Neutrophil (primary cell): ENCODE measurements around the gene PTX4.

Source experiments
- H3K27ac ChIP-seq: fragments of 200-600 bp; sonication (generic); 2 replicates; pipeline ENCODE4 v1.5.1; 2016; ENCODE audit warnings: mild to moderate bottlenecking, moderate library complexity
- H3K27me3 ChIP-seq: fragments of 200-600 bp; sonication (generic); 2 replicates; pipeline ENCODE4 v1.6.0; 2016; ENCODE audit warnings: mild to moderate bottlenecking
- H3K36me3 ChIP-seq: fragments of 200-600 bp; sonication (generic); 2 replicates; pipeline ENCODE4 v1.5.1; 2017
- H3K4me1 ChIP-seq, 2 experiments: fragments of 200-600 bp in 1 of 2; sonication (generic) in 1 of 2; 1 replicate in 1 of 2; 2 replicates in 1 of 2; pipeline versions ENCODE4 v1.5.1 to v1.6.1; 2013 to 2016; ENCODE audit warnings: low read depth in 1 of 2, low read length in 1 of 2, mild to moderate bottlenecking in 1 of 2, moderate library complexity in 1 of 2; ENCODE audit not compliant: control insufficient read depth in 1 of 2, insufficient read depth in 1 of 2
- H3K4me3 ChIP-seq, 2 experiments: fragments of 200-600 bp in 1 of 2; sonication (generic) in 1 of 2; 1 replicate in 1 of 2; 2 replicates in 1 of 2; pipeline ENCODE4 v1.5.1; 2013 to 2016; ENCODE audit warnings: low read depth in 1 of 2, low read length in 1 of 2, mild to moderate bottlenecking in 1 of 2, moderate library complexity in 1 of 2
- H3K9me3 ChIP-seq: fragments of 200-600 bp; sonication (generic); 2 replicates; pipeline ENCODE4 v1.5.1; 2016
- TF ChIP-seq, protein P1 (sequence below): fragments of 200-600 bp; sonication (generic); IDR thresholded peaks from 2 replicates; pipeline ENCODE4 v1.5.1; 2016; ENCODE audit warnings: antibody characterized with exemption

PTX4 gene

DNA sequence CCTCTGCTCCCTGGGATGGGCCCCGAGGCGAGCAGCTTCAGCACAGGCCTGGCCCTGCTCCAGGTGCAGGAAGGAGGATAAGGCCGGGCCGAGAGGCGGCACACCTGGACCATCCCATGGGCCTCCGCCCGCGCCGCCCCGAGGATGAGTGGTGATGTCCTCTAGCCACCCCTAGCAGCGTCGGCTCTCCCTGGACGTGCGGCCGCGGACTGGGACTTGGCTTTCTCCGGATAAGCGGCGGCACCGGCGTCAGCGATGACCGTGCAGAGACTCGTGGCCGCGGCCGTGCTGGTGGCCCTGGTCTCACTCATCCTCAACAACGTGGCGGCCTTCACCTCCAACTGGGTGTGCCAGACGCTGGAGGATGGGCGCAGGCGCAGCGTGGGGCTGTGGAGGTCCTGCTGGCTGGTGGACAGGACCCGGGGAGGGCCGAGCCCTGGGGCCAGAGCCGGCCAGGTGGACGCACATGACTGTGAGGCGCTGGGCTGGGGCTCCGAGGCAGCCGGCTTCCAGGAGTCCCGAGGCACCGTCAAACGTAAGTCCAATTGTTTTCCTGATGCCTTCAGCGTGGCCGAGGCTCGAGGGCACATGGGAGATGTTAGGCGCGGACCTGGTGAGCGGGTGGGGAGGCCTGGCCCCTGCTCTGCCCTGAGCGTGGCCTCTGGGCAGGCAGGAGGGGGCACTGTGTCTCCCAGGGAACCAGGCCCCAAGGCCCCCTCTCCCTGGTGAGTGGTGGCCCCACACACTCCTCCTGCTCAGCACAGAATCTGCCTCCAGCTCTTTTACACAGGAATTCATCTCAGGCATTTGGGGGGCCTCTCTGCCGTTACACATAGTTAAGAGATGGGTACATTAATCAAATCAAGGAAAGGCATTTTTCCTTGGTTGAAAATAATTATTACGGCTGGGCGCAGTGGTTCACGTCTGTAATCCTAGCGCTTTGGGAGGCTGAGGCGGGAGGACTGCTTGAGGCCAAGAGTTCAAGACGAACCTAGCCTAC, 45.6 kb upstream of the PTX4 start:
- Histone ChIP-seq H3K4me1 (no peaks in the 10 kb centered on the region), H3K4me3 (no peak overlapping the region), H3K36me3 (no peaks in the 10 kb centered on the region), H3K9me3 (no peaks in the 10 kb centered on the region), H3K27ac (no peak overlapping the region), H3K27me3 (peaks cover 72% of the 10 kb centered on the region)
- TF ChIP-seq, protein P1, sequence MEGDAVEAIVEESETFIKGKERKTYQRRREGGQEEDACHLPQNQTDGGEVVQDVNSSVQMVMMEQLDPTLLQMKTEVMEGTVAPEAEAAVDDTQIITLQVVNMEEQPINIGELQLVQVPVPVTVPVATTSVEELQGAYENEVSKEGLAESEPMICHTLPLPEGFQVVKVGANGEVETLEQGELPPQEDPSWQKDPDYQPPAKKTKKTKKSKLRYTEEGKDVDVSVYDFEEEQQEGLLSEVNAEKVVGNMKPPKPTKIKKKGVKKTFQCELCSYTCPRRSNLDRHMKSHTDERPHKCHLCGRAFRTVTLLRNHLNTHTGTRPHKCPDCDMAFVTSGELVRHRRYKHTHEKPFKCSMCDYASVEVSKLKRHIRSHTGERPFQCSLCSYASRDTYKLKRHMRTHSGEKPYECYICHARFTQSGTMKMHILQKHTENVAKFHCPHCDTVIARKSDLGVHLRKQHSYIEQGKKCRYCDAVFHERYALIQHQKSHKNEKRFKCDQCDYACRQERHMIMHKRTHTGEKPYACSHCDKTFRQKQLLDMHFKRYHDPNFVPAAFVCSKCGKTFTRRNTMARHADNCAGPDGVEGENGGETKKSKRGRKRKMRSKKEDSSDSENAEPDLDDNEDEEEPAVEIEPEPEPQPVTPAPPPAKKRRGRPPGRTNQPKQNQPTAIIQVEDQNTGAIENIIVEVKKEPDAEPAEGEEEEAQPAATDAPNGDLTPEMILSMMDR: no peak

DNA sequence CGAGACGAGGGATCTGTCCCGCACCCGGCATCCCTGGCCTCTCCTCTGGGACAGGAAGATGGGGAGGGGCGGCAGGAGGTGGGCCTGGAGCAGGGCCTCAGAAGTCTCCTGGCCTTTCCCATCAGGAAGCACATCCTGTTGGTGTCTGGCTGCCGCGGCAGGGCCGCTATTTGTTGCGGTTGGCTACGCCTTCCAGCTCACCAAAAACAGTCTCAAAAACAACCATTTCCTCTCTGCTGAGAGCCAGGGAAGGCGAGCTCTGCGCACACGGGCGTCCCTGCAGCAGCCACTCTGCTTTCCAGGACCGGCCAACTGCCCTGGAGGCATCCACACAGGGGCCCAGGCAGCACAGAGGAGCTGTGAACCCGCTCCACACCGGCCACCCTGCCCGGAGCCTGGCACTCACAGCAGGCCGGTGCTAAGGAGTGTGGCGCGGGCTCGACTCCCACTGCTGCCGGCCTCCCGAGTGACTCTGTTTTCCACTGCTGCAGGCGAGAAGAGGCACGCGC, 44.8 kb upstream of the PTX4 start, which contains the start of gene TMEM204:
Gene TMEM204, plus strand, starts transcription at position 224 of the 509 bp plus-strand sequence. CDS start 610 bp downstream, outside the sequence.
- H3K27me3 ChIP-seq: peaks cover 72% of the 10 kb centered on the region
- H3K36me3 ChIP-seq: no peaks in the 10 kb centered on the region
- no peak within 1 kb of the TSS for H3K4me3 ChIP-seq
- H3K9me3 ChIP-seq: no peaks in the 10 kb centered on the region
- H3K4me1 ChIP-seq: no peaks in the 10 kb centered on the region
- no peak within 1 kb of the TSS for H3K27ac ChIP-seq
- TF ChIP-seq, protein P1: no peak

DNA sequence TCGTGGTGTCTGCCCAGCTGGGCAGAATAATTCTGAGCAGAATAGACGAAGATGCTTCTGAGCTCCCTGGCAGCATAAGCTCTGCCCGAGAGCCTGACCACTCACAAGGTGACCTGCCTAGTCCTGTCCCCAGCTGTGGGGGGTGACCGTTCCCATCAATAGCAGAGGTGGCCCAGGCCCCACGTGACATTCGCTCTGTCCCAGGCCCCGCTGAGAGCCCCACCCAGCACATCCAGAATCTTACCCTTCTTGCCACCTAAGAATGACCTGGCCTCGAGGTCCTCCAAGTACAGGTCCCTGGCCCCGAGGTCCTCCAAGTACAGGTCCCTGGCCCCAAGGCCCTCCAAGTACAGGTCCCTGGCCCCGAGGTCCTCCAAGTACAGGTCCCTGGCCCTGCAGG, 44.0 kb upstream of the PTX4 start:
- peaks cover 69% of the 10 kb centered on the region for H3K27me3 ChIP-seq
- H3K36me3 ChIP-seq: no peaks in the 10 kb centered on the region
- H3K9me3 ChIP-seq: no peaks in the 10 kb centered on the region
- TF ChIP-seq, protein P1: no peak
- no peak overlapping the region for H3K4me3 ChIP-seq
- no peaks in the 10 kb centered on the region for H3K4me1 ChIP-seq
- no peak overlapping the region for H3K27ac ChIP-seq

DNA sequence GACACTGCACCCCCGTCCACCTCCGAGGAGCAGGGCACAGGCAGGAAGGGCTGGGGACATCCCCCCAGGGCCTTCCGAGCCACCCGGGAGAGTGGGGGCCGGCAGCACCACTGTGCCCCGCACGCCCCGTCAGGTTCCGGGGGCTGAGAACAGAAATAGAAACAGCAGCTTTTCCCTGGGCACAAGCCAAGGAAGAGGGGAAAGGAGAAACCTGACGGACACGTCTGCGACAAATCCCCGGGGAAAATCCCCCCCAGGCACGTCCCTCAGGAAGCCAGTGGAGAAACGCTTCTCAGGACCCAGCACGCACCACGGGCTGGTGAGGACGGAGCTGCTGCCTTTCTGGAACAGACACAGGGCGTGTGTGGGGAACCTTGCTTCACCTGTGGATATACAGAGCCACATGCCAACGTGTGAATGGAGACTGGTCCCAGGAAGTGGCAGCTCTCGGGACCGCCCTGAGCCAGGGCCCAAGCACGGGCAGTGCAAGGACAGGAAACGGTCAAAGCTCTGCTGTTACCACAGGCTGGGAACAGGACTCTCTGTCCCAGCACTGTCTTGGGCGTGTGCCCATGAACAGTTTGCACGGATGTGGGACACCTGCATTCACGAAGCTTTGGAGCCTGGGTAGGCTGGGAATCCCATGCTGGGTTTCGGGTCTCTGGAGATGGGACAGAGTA, 43.5 kb upstream of the PTX4 start:
- Histone ChIP-seq H3K9me3 (no peaks in the 10 kb centered on the region), H3K27ac (no peak overlapping the region), H3K4me3 (no peak overlapping the region), H3K36me3 (no peaks in the 10 kb centered on the region), H3K4me1 (no peaks in the 10 kb centered on the region), H3K27me3 (peaks cover 65% of the 10 kb centered on the region)
- TF ChIP-seq, protein P1: no peak

DNA sequence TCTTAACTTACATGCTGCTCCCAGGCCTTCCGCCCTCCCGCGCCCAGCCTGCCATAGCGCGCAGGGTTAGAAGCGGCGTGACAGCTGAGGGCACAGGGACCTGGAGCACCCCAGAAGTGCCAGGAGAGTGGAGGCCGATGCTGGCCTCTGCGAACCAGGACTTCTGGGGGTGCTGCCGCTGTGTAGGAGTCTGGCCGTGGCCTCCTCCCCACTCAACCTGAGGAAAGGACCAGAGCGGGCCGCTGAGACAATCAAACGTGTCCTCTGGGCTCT, 42.8 kb upstream of the PTX4 start:
- Histone ChIP-seq H3K4me3 (no peak overlapping the region), H3K36me3 (no peaks in the 10 kb centered on the region), H3K9me3 (no peaks in the 10 kb centered on the region), H3K27ac (no peak overlapping the region), H3K27me3 (peaks cover 65% of the 10 kb centered on the region), H3K4me1 (no peaks in the 10 kb centered on the region)
- TF ChIP-seq, protein P1: no peak
